Uterus (tissue), 4 donors: Measurements from ENCODE around the gene MAD1L1. TPM values are rescaled to one million over a fixed set of nuclear protein-coding genes. Genes with fewer than 3 reads are reported as not detected.
"Not testable (repeated sequence)": the region's sequence is repeated elsewhere in the genome, so short reads cannot be mapped to it uniquely, and the experiment has no call there.

ENCODE experiments used
- DNase-seq, 2 donors: peaks; one replicate each; pipeline ENCODE4 v3.0.0-alpha.2; 2019 to 2020
- H3K27ac ChIP-seq, 2 donors: fragments of 200-600 bp; sonication (generic); 1 replicate in 1 of 2; 2 replicates in 1 of 2; pipeline ENCODE4 v1.5.1; 2016 to 2018
- H3K27me3 ChIP-seq, 2 donors: fragments of 200-600 bp; sonication (generic); one replicate each; pipeline ENCODE4 v1.5.1; 2018 to 2019; ENCODE audit warnings: control low read depth in 1 of 2
- H3K36me3 ChIP-seq, 2 donors: fragments of 200-600 bp; sonication (generic); one replicate each; pipeline ENCODE4 v1.5.1; 2019; ENCODE audit warnings: control low read depth in 1 of 2
- H3K4me1 ChIP-seq, 2 donors: fragments of 200-600 bp; sonication (generic); one replicate each; pipeline ENCODE4 v1.5.1; 2018 to 2019; ENCODE audit warnings: control low read depth in 1 of 2
- H3K4me3 ChIP-seq, 2 donors: fragments of 200-600 bp; sonication (generic); 1 replicate in 1 of 2; 2 replicates in 1 of 2; pipeline ENCODE4 v1.5.1; 2018 to 2019; ENCODE audit warnings: mild to moderate bottlenecking in 1 of 2
- H3K9me3 ChIP-seq, 2 donors: fragments of 200-600 bp; sonication (generic); one replicate each; pipeline ENCODE4 v1.5.1; 2019; ENCODE audit warnings: control low read depth in 1 of 2
- CTCF ChIP-seq, 4 experiments: fragments of 200-600 bp in 2 of 4; fragments of 450-650 bp in 2 of 4; sonication (generic) in 2 of 4; IDR thresholded peaks; one replicate each; pipeline ENCODE4 v1.5.1; 2016 to 2019; ENCODE audit warnings: antibody characterized with exemption in 4 of 4, mild to moderate bottlenecking in 2 of 4, moderate library complexity in 1 of 4
- POLR2A ChIP-seq, 2 donors: fragments of 450-650 bp; IDR thresholded peaks; one replicate each; pipeline ENCODE4 v1.6.1; 2016; ENCODE audit warnings: antibody characterized with exemption in 2 of 2, mild to moderate bottlenecking in 1 of 2, moderate library complexity in 1 of 2
- intact Hi-C: fragments of 100-400 bp; cut with DNase I; formaldehyde crosslinking; loops from one replicate; pipeline ENCODE4 v1.15.1; 2023; ENCODE audit warnings: low total_unique reads
- total RNA-seq, 4 donors: library from RNA; depleted of rRNA in 3 of 4; stranded (reverse); fragments of >200 nt in 3 of 4; gene quantifications; one replicate each; pipeline versions ENCODE4 v1.1.0 to v1.2.4, GENCODE V29; 2014 to 2023
- donor health status: DM: yes; HTN: yes; CAD: no.

The MAD1L1 gene
- total RNA-seq, 4 donors from 2014 or later: 13.3 to 37.4 (median 33.1) TPM

- intact Hi-C loops: no loop called here
- TF ChIP-seq CTCF (IDR thresholded peaks at IDR 0.05) (no peak), POLR2A (IDR thresholded peaks at IDR 0.05) (no peak)
- no peaks in the 10 kb centered on the region for H3K9me3 ChIP-seq
- DNase-seq: no peak
- no peaks in the 10 kb centered on the region for H3K36me3 ChIP-seq
- H3K27me3 ChIP-seq: no peaks in the 10 kb centered on the region
- no peaks in the 10 kb centered on the region for H3K4me1 ChIP-seq
- no peak overlapping the region for H3K27ac ChIP-seq
- no peak overlapping the region for H3K4me3 ChIP-seq
Observed at GRCh38 chr7:1999278-1999984, 233.3 kb downstream of the MAD1L1 start.

DNA sequence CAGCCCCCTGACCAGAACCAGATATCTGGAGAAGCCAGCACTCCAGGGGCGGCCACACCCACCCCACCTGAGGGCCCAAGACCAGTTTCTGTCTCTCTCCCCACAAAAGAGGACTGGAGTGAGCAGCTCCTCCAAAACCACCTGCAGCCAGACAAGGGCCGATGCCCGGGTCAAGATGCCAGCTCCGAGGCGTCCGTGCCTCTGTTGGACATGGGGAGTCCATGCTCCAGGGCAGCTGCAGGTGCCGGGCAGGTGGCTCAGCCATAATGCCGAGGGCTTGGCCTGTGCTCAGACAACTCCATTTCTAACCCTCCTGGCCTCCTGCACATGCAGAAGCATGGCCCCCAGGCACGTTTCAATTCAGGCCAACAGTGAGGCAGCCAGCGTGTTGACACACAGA is 234.6 kb downstream of the MAD1L1 start:
- Histone ChIP-seq H3K4me1 (no peaks in the 10 kb centered on the region), H3K4me3 (no peak overlapping the region), H3K9me3 (no peaks in the 10 kb centered on the region), H3K27me3 (no peaks in the 10 kb centered on the region), H3K36me3 (no peaks in the 10 kb centered on the region), H3K27ac (no peak overlapping the region)
- no peak for TF ChIP-seq POLR2A (IDR thresholded peaks at IDR 0.05)
- no peak for TF ChIP-seq CTCF (IDR thresholded peaks at IDR 0.05)
- no peak for DNase-seq
- intact Hi-C loops: no loop called here

- Histone ChIP-seq H3K27ac (no peak overlapping the region), H3K36me3 (no peaks in the 10 kb centered on the region), H3K9me3 (no peaks in the 10 kb centered on the region), H3K4me1 (no peaks in the 10 kb centered on the region), H3K27me3 (no peaks in the 10 kb centered on the region), H3K4me3 (no peak overlapping the region)
- TF ChIP-seq CTCF (IDR thresholded peaks at IDR 0.05): no peak
- DNase-seq: no peak
- intact Hi-C loops: no loop called here
Observed at GRCh38 chr7:1997537-1998076, 235.1 kb downstream of the MAD1L1 start.

- no peak overlapping the region for H3K4me3 ChIP-seq
- TF ChIP-seq CTCF (IDR thresholded peaks at IDR 0.05) (no peak), POLR2A (IDR thresholded peaks at IDR 0.05) (no peak)
- no peak for DNase-seq
- H3K36me3 ChIP-seq: no peaks in the 10 kb centered on the region
- no peak overlapping the region for H3K27ac ChIP-seq
- H3K4me1 ChIP-seq: no peaks in the 10 kb centered on the region
- H3K9me3 ChIP-seq: no peaks in the 10 kb centered on the region
- intact Hi-C loops: no loop called here
- no peaks in the 10 kb centered on the region for H3K27me3 ChIP-seq
Observed at GRCh38 chr7:1996816-1997215, 235.9 kb downstream of the MAD1L1 start.

GRCh38 chr7:1995911-1996420 is 236.8 kb downstream of the MAD1L1 start:
- H3K9me3 ChIP-seq, H3K27ac ChIP-seq, H3K36me3 ChIP-seq, H3K4me3 ChIP-seq, H3K27me3 ChIP-seq, DNase-seq, H3K4me1 ChIP-seq, intact Hi-C loops: not testable (repeated sequence)
